Nephron (organoid): ENCODE results near the gene DFFA.
A peak's percentile ranks its signal among the peaks of the same experiment; 100 is the strongest.
"Not testable (repeated sequence)": the region's sequence is repeated elsewhere in the genome, so short reads cannot be mapped to it uniquely, and the experiment has no call there.

Source experiments
- H3K27ac Mint-ChIP-seq, 3 experiments: 2 replicates each; pipeline ENCODE4 v1.8.0; 2020; ENCODE audit warnings: mixed read lengths in 3 of 3, mild to moderate bottlenecking in 2 of 3, moderate library complexity in 1 of 3
- H3K27me3 Mint-ChIP-seq: 2 replicates; pipeline ENCODE4 v1.8.0; 2021; ENCODE audit warnings: low read depth, mild to moderate bottlenecking, moderate library complexity, mixed read lengths
- H3K36me3 Mint-ChIP-seq: 2 replicates; pipeline ENCODE4 v1.8.0; 2020; ENCODE audit warnings: low read depth, mixed read lengths
- H3K4me1 Mint-ChIP-seq: 2 replicates; pipeline ENCODE4 v1.8.0; 2020; ENCODE audit warnings: mixed read lengths
- H3K4me3 Mint-ChIP-seq, 3 experiments: 2 replicates each; pipeline ENCODE4 v1.8.0; 2020; ENCODE audit warnings: mild to moderate bottlenecking in 3 of 3, mixed read lengths in 3 of 3, moderate library complexity in 2 of 3
- H3K9me3 Mint-ChIP-seq: 2 replicates; pipeline ENCODE4 v1.8.0; 2020; ENCODE audit warnings: mixed read lengths
- CTCF ChIP-seq, 3 experiments: fragments of 200-600 bp; sonication (generic); IDR thresholded peaks; one replicate each; pipeline ENCODE4 v1.5.0; 2021; ENCODE audit warnings: antibody characterized with exemption in 3 of 3; ENCODE audit not compliant: unreplicated experiment in 3 of 3

The DFFA gene

GRCh38 chr1:10429868-10430215 lies 42.5 kb downstream of the DFFA start:
- H3K9me3 Mint-ChIP-seq: no peaks in the 10 kb centered on the region

GRCh38 chr1:10428984-10429383 lies 43.3 kb downstream of the DFFA start:
- Mint-ChIP-seq H3K27me3 (no peaks in the 10 kb centered on the region), H3K4me1 (peaks cover 36% of the 10 kb centered on the region), H3K9me3 (no peaks in the 10 kb centered on the region), H3K27ac (no peak overlapping the region), H3K4me3 (peak overlapping the region; percentile 89 to 95 (median 92)), H3K36me3 (peaks cover under 1% of the 10 kb centered on the region)
- no peak for TF ChIP-seq CTCF (IDR thresholded peaks at IDR 0.05; ENCODE audit: unreplicated experiment in 3 of 3)

More at GRCh38 chr1:10429868-10430215, 42.5 kb downstream of the DFFA start:
- H3K4me3 Mint-ChIP-seq: peak overlapping the region; percentile 89 to 95 (median 92)
- peaks cover 36% of the 10 kb centered on the region for H3K4me1 Mint-ChIP-seq
- H3K36me3 Mint-ChIP-seq: no peaks in the 10 kb centered on the region
- peak overlapping the region; percentile 69 to 92 (median 85) for H3K27ac Mint-ChIP-seq
- H3K27me3 Mint-ChIP-seq: no peaks in the 10 kb centered on the region
- TF ChIP-seq CTCF (IDR thresholded peaks at IDR 0.05; ENCODE audit: unreplicated experiment in 3 of 3): no peak

- H3K4me3 Mint-ChIP-seq, H3K27ac Mint-ChIP-seq, H3K27me3 Mint-ChIP-seq, H3K9me3 Mint-ChIP-seq: not testable (repeated sequence)
- H3K36me3 Mint-ChIP-seq: peaks cover 11% of the 10 kb centered on the region
- peaks cover 28% of the 10 kb centered on the region for H3K4me1 Mint-ChIP-seq
Measured at GRCh38 chr1:10426535-10426848, 45.8 kb downstream of the DFFA start.

- Mint-ChIP-seq H3K4me1 (peaks cover 24% of the 10 kb centered on the region), H3K4me3 (peak overlapping the region; percentile 8 to 56 (median 27)), H3K27ac (peak overlapping the region; percentile 74 to 96 (median 86)), H3K36me3 (peaks cover 16% of the 10 kb centered on the region)
- H3K9me3 Mint-ChIP-seq, H3K27me3 Mint-ChIP-seq: not testable (repeated sequence)
Measured at GRCh38 chr1:10425826-10426534, 46.3 kb downstream of the DFFA start.

GRCh38 chr1:10424651-10425050 lies 47.7 kb downstream of the DFFA start:
- no peak overlapping the region for H3K4me3 Mint-ChIP-seq
- H3K27me3 Mint-ChIP-seq: no peaks in the 10 kb centered on the region
- H3K36me3 Mint-ChIP-seq: peaks cover 27% of the 10 kb centered on the region
- no peaks in the 10 kb centered on the region for H3K9me3 Mint-ChIP-seq
- no peak overlapping the region for H3K27ac Mint-ChIP-seq
- no peak for TF ChIP-seq CTCF (IDR thresholded peaks at IDR 0.05; ENCODE audit: unreplicated experiment in 3 of 3)
- peaks cover 16% of the 10 kb centered on the region for H3K4me1 Mint-ChIP-seq

GRCh38 chr1:10424034-10424433 lies 48.3 kb downstream of the DFFA start:
- no peak overlapping the region for H3K4me3 Mint-ChIP-seq
- H3K27me3 Mint-ChIP-seq: no peaks in the 10 kb centered on the region
- peaks cover 16% of the 10 kb centered on the region for H3K4me1 Mint-ChIP-seq
- TF ChIP-seq CTCF (IDR thresholded peaks at IDR 0.05; ENCODE audit: unreplicated experiment in 3 of 3): no peak
- H3K9me3 Mint-ChIP-seq: no peaks in the 10 kb centered on the region
- H3K36me3 Mint-ChIP-seq: peaks cover 33% of the 10 kb centered on the region
- H3K27ac Mint-ChIP-seq: peak overlapping the region; percentile 5 to 22 (median 17)

GRCh38 chr1:10421637-10422036 lies 50.7 kb downstream of the DFFA start:
- H3K9me3 Mint-ChIP-seq: no peaks in the 10 kb centered on the region
- no peaks in the 10 kb centered on the region for H3K27me3 Mint-ChIP-seq
- peaks cover 16% of the 10 kb centered on the region for H3K4me1 Mint-ChIP-seq
- H3K4me3 Mint-ChIP-seq: no peak overlapping the region
- TF ChIP-seq CTCF (IDR thresholded peaks at IDR 0.05; ENCODE audit: unreplicated experiment in 3 of 3): no peak
- H3K36me3 Mint-ChIP-seq: peaks cover 51% of the 10 kb centered on the region
- no peak overlapping the region for H3K27ac Mint-ChIP-seq
